H9 (cell line): ENCODE measurements around the gene CADM3. TPM values are rescaled to one million over a fixed set of nuclear protein-coding genes. Genes with fewer than 3 reads are reported as not detected.

Experiments used
- DNase-seq: peaks from one replicate; pipeline ENCODE4 v3.0.0-alpha.2; 2017
- H2AFZ ChIP-seq: one replicate; pipeline ENCODE4 v1.6.1; 2013; ENCODE audit warnings: mild to moderate bottlenecking, low read length, control low read depth, moderate library complexity
- H2AK5ac ChIP-seq: 2 replicates; pipeline ENCODE4 v1.6.1; 2013; ENCODE audit warnings: low read length, control low read depth, mixed read lengths; ENCODE audit not compliant: insufficient read length
- H2BK120ac ChIP-seq: one replicate; pipeline ENCODE4 v1.6.1; 2013; ENCODE audit warnings: low read depth, mild to moderate bottlenecking, low read length, control low read depth, inconsistent platforms; ENCODE audit not compliant: poor library complexity, severe bottlenecking
- H2BK12ac ChIP-seq: 2 replicates; pipeline ENCODE4 v1.6.1; 2013; ENCODE audit warnings: low read length, control low read depth, mixed read lengths, low read depth; ENCODE audit not compliant: insufficient read length
- H2BK15ac ChIP-seq: 2 replicates; pipeline ENCODE4 v1.6.1; 2013; ENCODE audit warnings: low read depth, low read length, control low read depth
- H2BK20ac ChIP-seq: one replicate; pipeline ENCODE4 v1.6.1; 2013; ENCODE audit warnings: low read depth, mild to moderate bottlenecking, low read length, control low read depth, inconsistent platforms; ENCODE audit not compliant: poor library complexity, severe bottlenecking
- H2BK5ac ChIP-seq: 2 replicates; pipeline ENCODE4 v1.6.1; 2013; ENCODE audit warnings: low read length, control low read depth, mixed read lengths; ENCODE audit not compliant: insufficient read length
- H3K14ac ChIP-seq: 2 replicates; pipeline ENCODE4 v1.6.1; 2013; ENCODE audit warnings: low read length, control low read depth; ENCODE audit not compliant: insufficient read depth
- H3K18ac ChIP-seq: 2 replicates; pipeline ENCODE4 v1.6.1; 2013; ENCODE audit warnings: low read depth, mild to moderate bottlenecking, mixed read lengths, low read length, control low read depth; ENCODE audit not compliant: insufficient read length
- H3K23ac ChIP-seq: 2 replicates; pipeline ENCODE4 v1.6.1; 2013; ENCODE audit warnings: low read length, control low read depth, mixed read lengths, low read depth; ENCODE audit not compliant: insufficient read length
- H3K23me2 ChIP-seq: 2 replicates; pipeline ENCODE4 v1.6.1; 2013; ENCODE audit warnings: low read depth, mild to moderate bottlenecking, mixed read lengths, low read length, control low read depth; ENCODE audit not compliant: insufficient read length, poor library complexity, severe bottlenecking
- H3K27ac ChIP-seq: 2 replicates; pipeline ENCODE4 v1.5.1; 2013; ENCODE audit warnings: low read length, control low read depth, mixed read lengths, low read depth; ENCODE audit not compliant: insufficient read length
- H3K27me3 ChIP-seq: 2 replicates; pipeline ENCODE4 v1.6.1; 2013; ENCODE audit warnings: low read length, control low read depth, inconsistent platforms; ENCODE audit not compliant: insufficient read depth
- H3K4ac ChIP-seq: 2 replicates; pipeline ENCODE4 v1.6.1; 2013; ENCODE audit warnings: low read depth, mild to moderate bottlenecking, control low read depth, inconsistent platforms, low read length, moderate library complexity
- H3K4me1 ChIP-seq: 2 replicates; pipeline ENCODE4 v1.6.1; 2013; ENCODE audit warnings: low read length, control low read depth, inconsistent platforms; ENCODE audit not compliant: insufficient read depth
- H3K4me2 ChIP-seq: 2 replicates; pipeline ENCODE4 v1.6.1; 2013; ENCODE audit warnings: low read length, control low read depth, mixed read lengths; ENCODE audit not compliant: insufficient read length, insufficient read depth
- H3K56ac ChIP-seq: 2 replicates; pipeline ENCODE4 v1.6.1; 2013; ENCODE audit warnings: low read depth, mild to moderate bottlenecking, mixed read lengths, low read length, control low read depth; ENCODE audit not compliant: insufficient read length
- H3K79me1 ChIP-seq: 2 replicates; pipeline ENCODE4 v1.6.1; 2013; ENCODE audit warnings: low read depth, mild to moderate bottlenecking, moderate library complexity, low read length, control low read depth, inconsistent platforms; ENCODE audit not compliant: insufficient read depth, poor library complexity, severe bottlenecking
- H3K79me2 ChIP-seq: 2 replicates; pipeline ENCODE4 v1.6.1; 2013; ENCODE audit warnings: low read length, control low read depth, inconsistent platforms; ENCODE audit not compliant: insufficient read depth
- H3K9ac ChIP-seq: 2 replicates; pipeline ENCODE4 v1.6.1; 2013; ENCODE audit warnings: low read length, control low read depth, mixed read lengths; ENCODE audit not compliant: insufficient read length; ENCODE audit errors: extremely low read depth
- H3K9me3 ChIP-seq: one replicate; pipeline ENCODE4 v1.6.1; 2013; ENCODE audit warnings: low read depth, low read length, inconsistent platforms; ENCODE audit not compliant: control insufficient read depth
- H3T11ph ChIP-seq: one replicate; pipeline ENCODE4 v1.6.1; 2013; ENCODE audit warnings: mild to moderate bottlenecking, low read length, control low read depth, inconsistent platforms
- H4K20me1 ChIP-seq: one replicate; pipeline ENCODE4 v1.6.1; 2013; ENCODE audit not compliant: control insufficient read depth, insufficient read length, insufficient read depth
- H4K5ac ChIP-seq: 2 replicates; pipeline ENCODE4 v1.6.1; 2013; ENCODE audit warnings: low read depth, mild to moderate bottlenecking, mixed read lengths, low read length, control low read depth; ENCODE audit not compliant: insufficient read length
- H4K8ac ChIP-seq: replicated peaks from 2 replicates; pipeline ENCODE4 v1.6.1; 2013; ENCODE audit warnings: low read length, control low read depth, mixed read lengths, low read depth; ENCODE audit not compliant: insufficient read length
- H4K91ac ChIP-seq: 2 replicates; pipeline ENCODE4 v1.6.1; 2013; ENCODE audit warnings: low read depth, mild to moderate bottlenecking, moderate library complexity, mixed read lengths, low read length, control low read depth; ENCODE audit not compliant: insufficient read length
- H3K27ac Mint-ChIP-seq, 3 experiments: 2 replicates in 2 of 3; 3 replicates in 1 of 3; pipeline ENCODE4 v1.8.0; 2020 to 2021; ENCODE audit warnings: mixed read lengths in 3 of 3, mild to moderate bottlenecking in 1 of 3, moderate library complexity in 1 of 3
- H3K27me3 Mint-ChIP-seq: 2 replicates; pipeline ENCODE4 v1.8.0; 2021; ENCODE audit warnings: low read depth, mild to moderate bottlenecking, moderate library complexity, mixed read lengths
- H3K36me3 Mint-ChIP-seq, 3 experiments: 2 replicates in 2 of 3; 3 replicates in 1 of 3; pipeline ENCODE4 v1.8.0; 2020 to 2021; ENCODE audit warnings: low read depth in 3 of 3, mixed read lengths in 3 of 3; ENCODE audit not compliant: insufficient read depth in 1 of 3
- H3K4me1 Mint-ChIP-seq, 2 experiments: 2 replicates each; pipeline ENCODE4 v1.8.0; 2020; ENCODE audit warnings: mixed read lengths in 2 of 2
- H3K4me3 Mint-ChIP-seq, 2 experiments: 2 replicates in 1 of 2; 3 replicates in 1 of 2; pipeline ENCODE4 v1.8.0; 2020 to 2021; ENCODE audit warnings: mild to moderate bottlenecking in 2 of 2, mixed read lengths in 2 of 2, moderate library complexity in 1 of 2
- H3K9me3 Mint-ChIP-seq, 2 experiments: 2 replicates in 1 of 2; 3 replicates in 1 of 2; pipeline ENCODE4 v1.8.0; 2020; ENCODE audit warnings: mild to moderate bottlenecking in 2 of 2, mixed read lengths in 2 of 2, moderate library complexity in 1 of 2
- WGBS: extraction: QIAGEN DNeasy Blood & Tissue Kit; methylation state at CpG from one replicate; pipeline ENCODE4 v1.1.7; 2013; ENCODE audit warnings: missing lambda C conversion rate, low lambda C conversion rate, mixed read lengths; ENCODE audit not compliant: insufficient read length; ENCODE audit errors: extremely low coverage; 5-methylcytosine and 5-hydroxymethylcytosine counted together
- total RNA-seq: library from RNA; stranded (reverse); gene quantifications from 2 replicates; pipeline ENCODE4 v1.2.1, GENCODE V29; 2021
- TF ChIP-seq, protein P1 (sequence below): fragments of 200-600 bp; sonication (generic); conservative IDR thresholded peaks from 3 replicates; pipeline ENCODE4 v1.8.0; 2021; ENCODE audit warnings: antibody characterized with exemption, mild to moderate bottlenecking

The CADM3 gene
- total RNA-seq, 1 experiment from 2014 or later: 5.6 TPM

DNA sequence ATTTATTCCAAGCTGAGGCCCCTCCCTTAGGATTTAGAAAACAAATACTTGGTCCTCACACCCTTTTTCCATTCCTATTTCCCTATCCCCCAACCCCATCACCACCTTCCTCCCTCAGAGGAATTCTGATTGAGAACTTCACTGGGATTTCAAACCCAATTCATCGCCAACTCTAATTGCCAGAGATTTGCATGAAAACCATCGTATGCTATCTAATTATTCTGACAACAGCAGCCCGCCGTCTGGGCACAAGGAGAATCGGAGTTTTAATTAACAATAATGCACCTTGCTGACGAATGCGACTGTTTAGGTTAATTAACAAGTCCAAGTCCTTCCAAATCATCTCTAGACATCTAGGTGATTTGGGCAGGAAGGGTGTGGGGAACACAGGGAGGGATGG, 37.6 kb downstream of the CADM3 start:
- no peak overlapping the region for H4K91ac ChIP-seq
- no peaks in the 10 kb centered on the region for H3K9me3 Mint-ChIP-seq
- H2BK12ac ChIP-seq: no peak overlapping the region
- no peaks in the 10 kb centered on the region for H3K36me3 Mint-ChIP-seq
- no peak overlapping the region for H3K9ac ChIP-seq
- no peak overlapping the region for H3K4me3 Mint-ChIP-seq
- H3T11ph ChIP-seq: no peak overlapping the region
- no peak overlapping the region for H4K8ac ChIP-seq
- H3K4me1 Mint-ChIP-seq: peaks cover 21 to 45% of the 10 kb centered on the region in 2 experiments
- H3K56ac ChIP-seq: no peak overlapping the region
- no peak overlapping the region for H3K18ac ChIP-seq
- no peak overlapping the region for H2BK120ac ChIP-seq
- peaks cover 27% of the 10 kb centered on the region for H3K27me3 Mint-ChIP-seq
- WGBS: no CpG with 5 or more reads among the region's 7 CpGs
- H4K20me1 ChIP-seq: no peaks in the 10 kb centered on the region
- no peak overlapping the region for H2BK15ac ChIP-seq
- H3K4me2 ChIP-seq: no peak overlapping the region
- no peak overlapping the region for H3K27ac Mint-ChIP-seq
- no peaks in the 10 kb centered on the region for H3K4me1 ChIP-seq
- no peaks in the 10 kb centered on the region for H3K9me3 ChIP-seq
- H2BK5ac ChIP-seq: no peak overlapping the region
- no peaks in the 10 kb centered on the region for H3K27me3 ChIP-seq
- DNase-seq: no peak
- no peaks in the 10 kb centered on the region for H3K23me2 ChIP-seq
- H3K14ac ChIP-seq: no peak overlapping the region
- H2AK5ac ChIP-seq: no peak overlapping the region
- no peaks in the 10 kb centered on the region for H3K79me2 ChIP-seq
- no peak overlapping the region for H2AFZ ChIP-seq
- no peak overlapping the region for H4K5ac ChIP-seq
- H3K23ac ChIP-seq: no peak overlapping the region
- no peaks in the 10 kb centered on the region for H3K79me1 ChIP-seq
- H3K4ac ChIP-seq: no peak overlapping the region
- TF ChIP-seq, protein P1, sequence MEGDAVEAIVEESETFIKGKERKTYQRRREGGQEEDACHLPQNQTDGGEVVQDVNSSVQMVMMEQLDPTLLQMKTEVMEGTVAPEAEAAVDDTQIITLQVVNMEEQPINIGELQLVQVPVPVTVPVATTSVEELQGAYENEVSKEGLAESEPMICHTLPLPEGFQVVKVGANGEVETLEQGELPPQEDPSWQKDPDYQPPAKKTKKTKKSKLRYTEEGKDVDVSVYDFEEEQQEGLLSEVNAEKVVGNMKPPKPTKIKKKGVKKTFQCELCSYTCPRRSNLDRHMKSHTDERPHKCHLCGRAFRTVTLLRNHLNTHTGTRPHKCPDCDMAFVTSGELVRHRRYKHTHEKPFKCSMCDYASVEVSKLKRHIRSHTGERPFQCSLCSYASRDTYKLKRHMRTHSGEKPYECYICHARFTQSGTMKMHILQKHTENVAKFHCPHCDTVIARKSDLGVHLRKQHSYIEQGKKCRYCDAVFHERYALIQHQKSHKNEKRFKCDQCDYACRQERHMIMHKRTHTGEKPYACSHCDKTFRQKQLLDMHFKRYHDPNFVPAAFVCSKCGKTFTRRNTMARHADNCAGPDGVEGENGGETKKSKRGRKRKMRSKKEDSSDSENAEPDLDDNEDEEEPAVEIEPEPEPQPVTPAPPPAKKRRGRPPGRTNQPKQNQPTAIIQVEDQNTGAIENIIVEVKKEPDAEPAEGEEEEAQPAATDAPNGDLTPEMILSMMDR: no peak
- H3K27ac ChIP-seq: no peak overlapping the region
- no peak overlapping the region for H2BK20ac ChIP-seq
